ENCODE results near the gene ATF6B.
A peak's percentile ranks its signal among the peaks of the same experiment; 100 is the strongest.

ATF6B gene

GRCh38 chr6:32156891-32157290 is 28.8 kb upstream of the ATF6B start:
- DNase-seq (ENCODE audit: insufficient read length, low spot score) (no peak), FAIRE-seq (no peak)
- no peak for TF ChIP-seq POLR2AphosphoS5 (IDR thresholded peaks at IDR 0.05; ENCODE audit: low read depth, low read length)
- TF ChIP-seq PAX5 (IDR thresholded peaks at IDR 0.05; ENCODE audit: insufficient read depth, low read length, severe bottlenecking) = no peak
- TF ChIP-seq POU2F2 (IDR thresholded peaks at IDR 0.05; ENCODE audit: low read depth, low read length) = no peak
- TF ChIP-seq TAF1 (IDR thresholded peaks at IDR 0.05; ENCODE audit: low read depth, low read length) = no peak

GRCh38 chr6:32154514-32155161 is 26.6 kb upstream of the ATF6B start:
- TF ChIP-seq SPI1 (IDR thresholded peaks at IDR 0.05; ENCODE audit: low read depth, low read length) (peak; percentile 46), PAX5 (IDR thresholded peaks at IDR 0.05; ENCODE audit: insufficient read depth, low read length, severe bottlenecking) (no peak), POLR2AphosphoS5 (IDR thresholded peaks at IDR 0.05; ENCODE audit: low read depth, low read length) (no peak)
- FAIRE-seq (peak; percentile 82), DNase-seq (ENCODE audit: insufficient read length, low spot score) (peak; percentile 83)

GRCh38 chr6:32153564-32154513 is 25.8 kb upstream of the ATF6B start, which contains the start of gene PPT2:
TSS of gene PPT2 (plus strand) at chr6:32154141. CDS start at chr6:32154595, 454 bp downstream.
- TF ChIP-seq POU2F2 (IDR thresholded peaks at IDR 0.05; ENCODE audit: low read depth, low read length) = no peak
- no peak for TF ChIP-seq PAX5 (IDR thresholded peaks at IDR 0.05; ENCODE audit: insufficient read depth, low read length, severe bottlenecking)
- TF ChIP-seq POLR2AphosphoS5 (IDR thresholded peaks at IDR 0.05; ENCODE audit: low read depth, low read length) = no peak
- TF ChIP-seq POLR2A (IDR thresholded peaks at IDR 0.05; ENCODE audit: low read depth, low read length) = no peak
- TF ChIP-seq SPI1 (IDR thresholded peaks at IDR 0.05; ENCODE audit: low read depth, low read length) = no peak
- TF ChIP-seq TAF1 (IDR thresholded peaks at IDR 0.05; ENCODE audit: low read depth, low read length) = peak; percentile 21; the same call in 1 of the 2 replicates
- FAIRE-seq = peak; percentile 78
- peak; percentile 69 for DNase-seq (ENCODE audit: insufficient read length, low spot score)

DNA sequence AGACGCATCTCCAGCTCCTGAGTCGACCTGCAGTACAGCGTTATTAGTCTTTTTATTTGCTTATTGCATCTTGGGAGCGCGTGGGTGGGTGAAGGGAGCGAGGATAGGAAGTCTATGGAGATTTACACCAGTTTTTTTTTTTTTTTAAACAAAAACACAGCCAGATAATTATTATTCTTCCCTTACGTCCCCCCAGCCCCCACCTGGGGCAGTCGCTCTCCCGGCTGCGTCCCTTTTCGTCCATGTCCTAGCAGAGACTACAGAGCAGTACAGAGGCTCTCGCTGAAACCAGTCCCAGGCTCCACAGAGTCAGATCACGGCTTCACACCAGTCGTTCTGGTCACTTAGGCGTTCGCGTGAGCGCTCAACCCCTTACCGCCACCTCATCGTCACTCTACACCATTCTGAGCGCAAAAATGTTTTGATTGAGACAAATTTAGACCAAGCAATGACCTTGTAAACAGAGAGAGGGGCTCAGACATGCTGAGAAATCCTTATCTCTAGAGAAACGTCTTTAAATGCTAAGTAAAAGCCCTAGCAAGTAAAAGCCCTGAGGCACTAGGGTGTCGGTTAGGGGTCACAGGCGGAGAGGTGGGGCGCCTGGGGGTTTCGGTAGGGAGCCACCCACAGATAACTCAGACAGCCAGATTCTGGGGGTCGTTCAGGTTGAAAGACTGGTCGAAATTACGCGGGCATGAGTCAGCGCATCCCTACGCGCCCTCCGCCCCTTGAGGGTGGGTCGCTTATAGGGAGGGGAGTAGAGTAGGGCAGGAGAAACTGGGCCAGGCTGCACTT is 24.9 kb upstream of the ATF6B start:
- TF ChIP-seq TAF1 (IDR thresholded peaks at IDR 0.05; ENCODE audit: low read depth, low read length) (no peak), POLR2AphosphoS5 (IDR thresholded peaks at IDR 0.05; ENCODE audit: low read depth, low read length) (no peak), POU2F2 (IDR thresholded peaks at IDR 0.05; ENCODE audit: low read depth, low read length) (no peak), POLR2A (IDR thresholded peaks at IDR 0.05; ENCODE audit: low read depth, low read length) (no peak), PAX5 (IDR thresholded peaks at IDR 0.05; ENCODE audit: insufficient read depth, low read length, severe bottlenecking) (no peak), SPI1 (IDR thresholded peaks at IDR 0.05; ENCODE audit: low read depth, low read length) (no peak)
- FAIRE-seq (no peak), DNase-seq (ENCODE audit: insufficient read length, low spot score) (no peak)

DNA sequence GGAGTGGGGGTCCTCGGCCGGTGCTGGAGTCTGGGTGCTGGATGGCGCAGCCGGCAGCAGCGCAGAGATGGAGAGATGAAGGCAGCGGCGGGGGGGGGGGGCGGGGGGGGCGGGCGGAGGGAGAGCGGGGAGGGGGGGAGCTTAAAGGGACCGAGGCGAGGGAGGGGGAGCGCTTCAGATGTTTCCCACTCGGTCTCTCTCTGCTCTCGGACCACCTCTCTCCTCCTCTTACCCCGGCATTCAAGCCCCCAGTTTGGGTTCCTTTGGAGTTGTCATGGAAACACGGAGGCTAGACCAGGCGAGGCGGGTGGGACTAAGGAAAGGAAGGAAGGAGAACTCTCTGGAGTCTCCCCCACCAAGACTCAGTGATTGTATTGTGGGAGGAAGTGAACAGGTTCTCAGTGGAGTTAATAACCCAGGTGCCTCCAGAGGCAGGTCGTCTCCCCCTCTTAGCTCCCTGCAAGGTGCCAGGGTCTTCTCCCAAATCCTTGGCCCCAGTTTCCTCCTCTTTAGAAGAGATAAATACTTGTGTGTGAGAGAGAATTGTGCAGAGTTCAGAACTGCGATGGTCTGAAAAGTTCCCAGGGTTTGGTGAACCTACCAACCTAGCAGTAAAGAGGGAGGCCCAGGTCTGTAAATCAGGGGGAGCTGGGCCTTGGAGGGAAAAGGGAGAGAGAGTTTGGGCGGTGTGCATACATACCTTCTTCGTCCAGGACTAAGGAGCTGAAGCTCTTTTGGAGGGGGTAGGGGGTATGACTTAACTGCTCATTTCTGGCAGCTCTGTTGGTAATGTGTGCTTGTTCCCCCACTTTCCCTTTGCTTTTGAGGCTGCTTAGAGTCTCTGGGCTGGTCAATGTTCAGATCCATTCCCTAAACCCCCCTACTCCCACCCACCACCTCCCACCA is 24.1 kb upstream of the ATF6B start, which contains the start of gene PRRT1:
Gene PRRT1 (minus strand): TSS at position 77 of the 906 bp plus-strand sequence. CDS start 112 bp downstream, outside the sequence.
- no peak for FAIRE-seq
- DNase-seq (ENCODE audit: insufficient read length, low spot score) = no peak
- no peak for TF ChIP-seq PAX5 (IDR thresholded peaks at IDR 0.05; ENCODE audit: insufficient read depth, low read length, severe bottlenecking)
- TF ChIP-seq SPI1 (IDR thresholded peaks at IDR 0.05; ENCODE audit: low read depth, low read length) = 0 out of 2 replicates have a peak, but pooled peaks have one; percentile 24

- FAIRE-seq (no peak), DNase-seq (ENCODE audit: insufficient read length, low spot score) (no peak)
- TF ChIP-seq POLR2AphosphoS5 (IDR thresholded peaks at IDR 0.05; ENCODE audit: low read depth, low read length) = no peak
- TF ChIP-seq PAX5 (IDR thresholded peaks at IDR 0.05; ENCODE audit: insufficient read depth, low read length, severe bottlenecking) = no peak
- TF ChIP-seq TAF1 (IDR thresholded peaks at IDR 0.05; ENCODE audit: low read depth, low read length) = no peak
- no peak for TF ChIP-seq POLR2A (IDR thresholded peaks at IDR 0.05; ENCODE audit: low read depth, low read length)
- TF ChIP-seq POU2F2 (IDR thresholded peaks at IDR 0.05; ENCODE audit: low read depth, low read length) = no peak
- no peak for TF ChIP-seq SPI1 (IDR thresholded peaks at IDR 0.05; ENCODE audit: low read depth, low read length)
These were observed 23.3 kb upstream of the ATF6B start for GRCh38 chr6:32151181-32151862.

GRCh38 chr6:32149932-32150870 is 22.2 kb upstream of the ATF6B start:
- DNase-seq (ENCODE audit: insufficient read length, low spot score) (no peak), FAIRE-seq (no peak)
- TF ChIP-seq PAX5 (IDR thresholded peaks at IDR 0.05; ENCODE audit: insufficient read depth, low read length, severe bottlenecking) (no peak), POLR2A (IDR thresholded peaks at IDR 0.05; ENCODE audit: low read depth, low read length) (no peak), POLR2AphosphoS5 (IDR thresholded peaks at IDR 0.05; ENCODE audit: low read depth, low read length) (no peak), SPI1 (IDR thresholded peaks at IDR 0.05; ENCODE audit: low read depth, low read length) (no peak), POU2F2 (IDR thresholded peaks at IDR 0.05; ENCODE audit: low read depth, low read length) (no peak), TAF1 (IDR thresholded peaks at IDR 0.05; ENCODE audit: low read depth, low read length) (no peak)
